Urothelium cell line (cell line): ENCODE data around the gene GAREM2.

Experiments used
- DNase-seq: peaks from one replicate; pipeline ENCODE4 v3.0.0; 2011; ENCODE audit warnings: low spot score, mixed read lengths
- FAIRE-seq: peaks from 2 replicates; lab custom pipeline; 2011; peaks lifted over from hg19 to GRCh38; lab: Jason Lieb, UNC

Gene GAREM2

DNA sequence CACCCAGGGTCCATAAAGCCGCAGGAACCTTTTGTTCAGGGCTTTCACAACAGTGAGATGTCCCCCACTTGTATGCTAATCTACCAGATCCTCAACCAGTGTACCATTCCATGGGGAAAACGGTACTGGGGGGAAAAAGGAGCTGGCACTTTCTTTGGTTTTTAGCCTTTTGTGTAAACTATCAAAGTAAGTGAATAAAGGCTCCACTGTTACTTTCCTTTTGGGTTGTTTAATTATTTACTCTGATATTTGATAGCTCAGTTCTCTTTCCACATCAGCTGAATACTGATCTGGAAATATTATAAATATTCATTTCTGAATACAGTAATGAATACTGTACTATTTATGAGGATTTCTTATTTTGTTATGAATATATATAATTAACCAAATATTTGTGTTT is 51.2 kb downstream of the GAREM2 start:
- DNase-seq (no peak), FAIRE-seq (no peak)

DNA sequence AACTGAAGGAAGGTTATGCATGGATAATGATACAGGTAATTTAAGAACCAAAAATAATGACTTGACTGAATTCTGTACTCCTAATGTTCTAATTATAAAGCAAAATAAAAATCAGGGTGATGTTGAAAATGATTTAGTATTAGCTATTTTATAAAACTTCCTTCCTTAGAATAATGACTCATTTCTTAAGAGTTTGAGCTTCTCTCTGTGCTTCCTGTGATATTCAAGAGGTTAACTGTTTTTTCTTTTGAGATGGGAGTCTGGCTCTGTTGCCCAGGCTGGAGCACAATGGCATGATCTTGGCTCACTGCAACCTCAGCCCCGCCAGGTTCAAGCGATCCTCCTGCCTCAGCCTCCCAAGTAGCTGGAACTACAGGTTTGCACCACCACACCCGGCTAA is 56.7 kb downstream of the GAREM2 start:
- no peak for DNase-seq
- FAIRE-seq: no peak

DNA sequence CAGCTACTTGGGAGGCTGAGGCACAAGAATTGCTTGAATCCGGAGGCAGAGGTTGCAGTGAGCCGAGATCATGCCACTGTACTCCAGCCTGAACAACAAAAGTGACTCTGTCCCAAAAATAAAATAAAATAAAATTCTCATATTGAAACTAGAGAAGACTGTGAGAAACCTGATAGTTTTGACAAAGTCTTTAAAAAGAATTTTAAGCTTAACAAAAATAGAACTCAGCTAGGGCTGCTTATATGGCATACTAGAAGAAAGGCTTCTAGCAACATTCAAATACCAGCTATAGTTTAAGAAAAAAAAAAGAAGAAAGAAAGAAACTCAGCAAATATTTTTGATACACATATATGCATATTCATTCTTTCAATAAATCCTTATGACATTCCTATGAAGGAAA is 57.9 kb downstream of the GAREM2 start:
- DNase-seq (no peak), FAIRE-seq (no peak)

DNA sequence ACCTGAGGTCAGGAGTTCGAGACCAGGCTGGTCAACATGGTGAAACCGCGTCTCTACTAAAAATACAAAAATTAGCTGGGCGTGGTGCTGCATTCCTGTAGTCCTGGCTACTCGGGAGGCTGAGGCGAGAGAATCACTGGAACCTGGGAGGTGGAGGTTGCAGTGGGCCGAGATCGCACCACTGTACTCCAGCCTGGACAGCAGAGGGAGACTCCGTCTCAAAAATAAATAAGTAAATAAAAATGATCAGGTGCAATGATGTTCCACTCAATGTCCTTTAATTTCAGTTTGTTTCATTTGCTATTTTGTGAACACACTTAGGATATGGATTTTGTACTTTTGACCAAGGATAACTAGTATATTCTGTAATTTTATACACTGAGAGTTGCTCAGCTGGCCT is 62.2 kb downstream of the GAREM2 start:
- DNase-seq (no peak), FAIRE-seq (no peak)

DNA sequence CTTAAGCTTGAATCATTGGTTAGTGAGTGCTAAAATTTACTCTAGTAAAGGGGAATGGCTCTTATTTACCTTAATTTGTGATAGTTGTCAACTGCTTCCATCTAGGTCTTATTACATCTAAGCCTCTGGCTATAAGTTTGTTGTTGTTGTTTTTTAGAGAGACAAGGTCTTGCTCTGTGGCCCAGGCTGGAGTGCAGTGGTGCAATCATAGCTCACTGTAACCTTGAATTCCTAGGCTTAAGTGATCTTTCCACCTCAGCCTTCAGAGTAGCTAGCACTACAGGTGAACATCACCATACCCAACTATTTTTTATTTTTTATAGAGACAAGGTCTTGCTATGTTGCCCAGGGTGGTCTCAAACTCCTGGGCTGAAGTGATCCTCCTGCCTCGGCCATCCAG is 65.0 kb downstream of the GAREM2 start:
- FAIRE-seq: no peak

DNA sequence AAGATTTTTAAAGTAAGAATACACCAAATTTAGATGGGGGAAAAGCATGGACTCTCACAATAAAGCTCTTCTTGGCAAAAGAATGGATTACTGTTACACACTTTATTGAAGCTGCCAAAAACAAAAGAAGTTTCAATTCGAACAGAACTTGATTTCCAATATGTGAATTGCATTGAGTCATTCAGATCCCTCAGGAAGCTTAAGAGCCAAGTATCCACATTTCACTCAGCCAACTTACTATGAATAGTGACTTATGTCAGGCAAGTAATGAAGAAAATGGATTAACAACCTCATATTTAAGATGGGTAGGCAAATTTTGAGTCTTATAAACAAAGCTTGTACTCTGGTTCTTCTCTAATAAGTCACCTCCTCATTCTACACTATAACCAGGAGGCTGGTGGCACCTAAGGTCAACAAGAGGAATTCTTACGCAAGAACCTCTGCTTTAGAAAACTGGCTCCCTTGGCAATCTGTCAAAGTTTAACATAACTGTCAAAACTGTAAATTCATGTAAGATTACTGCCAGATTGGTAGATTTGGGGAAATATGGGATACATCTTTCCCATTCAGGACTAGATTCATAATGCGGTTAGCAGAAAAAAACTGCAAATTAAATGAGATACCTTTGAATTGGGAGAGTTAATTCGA is 65.5 kb downstream of the GAREM2 start:
- DNase-seq (no peak), FAIRE-seq (no peak)

More for the DNA sequence above, 65.0 kb downstream of the GAREM2 start:
- no peak for DNase-seq
